ENCODE results near the gene CD80. TPM values are rescaled to one million over a fixed set of nuclear protein-coding genes. Genes with fewer than 3 reads are reported as not detected.
A peak's percentile ranks its signal among the peaks of the same experiment; 100 is the strongest.

The CD80 gene
- polyA plus RNA-seq, 1 donor from 2014 or later = 9.3 TPM

DNA sequence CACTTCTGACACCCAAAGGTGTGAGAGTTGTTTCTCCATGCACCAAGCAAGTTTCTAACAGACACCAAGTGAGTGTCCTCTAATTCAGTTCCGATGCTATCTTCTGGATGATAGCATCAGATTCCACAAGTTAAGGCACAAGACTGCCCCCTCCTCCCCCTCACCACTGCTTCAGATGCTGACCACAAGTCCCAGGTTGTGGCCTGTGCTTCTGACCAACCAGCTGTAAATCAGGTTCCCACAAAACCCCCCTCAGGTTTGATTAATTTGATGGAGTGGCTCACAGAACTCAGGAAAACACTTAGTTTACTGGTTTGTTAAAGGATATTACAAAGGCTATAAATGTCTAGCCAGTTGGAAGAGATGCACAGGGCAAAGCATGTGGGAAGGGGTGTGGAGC, 31.3 kb upstream of the CD80 start:
- peaks cover 0 to 2% (median 0%) of the 10 kb centered on the region in 3 donors for H3K9me3 Mint-ChIP-seq
- no peak overlapping the region for H3K27ac Mint-ChIP-seq
- no peaks in the 10 kb centered on the region for H3K27me3 Mint-ChIP-seq
- H3K4me1 Mint-ChIP-seq = peaks cover 16 to 31% (median 25%) of the 10 kb centered on the region in 3 donors
- H3K36me3 Mint-ChIP-seq = peaks cover 8% of the 10 kb centered on the region
- H3K4me3 Mint-ChIP-seq = no peak overlapping the region

DNA sequence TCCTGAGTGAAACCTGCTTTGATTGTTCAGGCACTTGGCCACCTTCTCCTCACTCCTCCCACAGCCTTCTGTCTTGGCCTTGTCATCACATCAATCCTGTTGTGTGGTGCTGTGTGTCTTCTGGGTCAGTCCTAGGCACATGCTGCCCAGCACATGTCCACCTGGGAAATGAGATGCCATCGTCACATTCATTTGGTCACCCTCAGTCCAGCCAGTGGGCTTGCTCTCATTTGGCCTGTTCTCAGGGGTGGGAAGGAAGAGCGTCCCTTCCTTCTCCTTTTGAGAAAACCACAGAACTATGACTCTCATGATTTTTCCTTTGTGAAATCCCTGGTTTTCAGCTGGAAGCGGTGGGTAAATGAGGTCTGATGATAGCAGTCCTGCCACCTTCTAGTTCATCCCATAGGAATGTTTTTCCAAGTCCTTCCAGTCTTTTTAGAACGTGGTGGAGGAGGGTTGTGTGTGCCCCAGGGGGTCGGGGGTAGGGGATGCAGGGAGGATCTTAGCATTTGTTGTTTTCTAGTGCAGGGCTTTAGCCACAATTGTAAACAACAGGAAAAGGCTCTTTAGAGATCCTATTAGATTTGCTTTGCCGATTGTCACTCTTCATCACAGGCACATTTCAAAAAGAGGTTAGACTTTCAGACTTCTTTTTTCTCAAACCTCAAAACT, 29.8 kb upstream of the CD80 start:
- Mint-ChIP-seq H3K4me3 (peak overlapping the region in 2 of 4 donors; percentile 19 to 20), H3K36me3 (peaks cover 8% of the 10 kb centered on the region), H3K9me3 (peaks cover 0 to 2% (median 0%) of the 10 kb centered on the region in 3 donors), H3K27me3 (no peaks in the 10 kb centered on the region), H3K4me1 (peaks cover 16 to 29% (median 25%) of the 10 kb centered on the region in 3 donors), H3K27ac (peak overlapping the region in 2 of 3 donors; percentile 16 to 40)

DNA sequence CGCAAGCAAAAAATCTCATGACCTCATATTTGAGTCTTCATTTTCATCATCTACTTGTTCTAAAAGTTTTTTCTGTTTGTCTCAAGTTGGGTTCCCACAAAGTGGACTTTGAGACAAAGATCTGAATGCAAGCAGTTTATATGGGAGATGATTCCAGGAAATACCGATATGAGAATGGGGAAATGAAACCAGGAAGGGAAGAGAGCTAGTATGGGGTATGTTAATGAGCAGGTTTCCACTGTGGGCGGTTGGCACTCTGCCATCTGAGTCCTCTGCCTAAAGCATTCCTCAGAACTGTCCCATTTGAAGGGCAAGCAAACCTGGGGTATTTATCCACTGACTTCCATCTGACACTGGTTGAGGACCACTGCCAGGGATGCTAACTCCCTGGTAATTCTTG, 28.7 kb upstream of the CD80 start:
- Mint-ChIP-seq H3K4me3 (peak overlapping the region in 2 of 4 donors; percentile 10 to 77), H3K36me3 (peaks cover 8% of the 10 kb centered on the region), H3K27me3 (no peaks in the 10 kb centered on the region), H3K9me3 (peaks cover 0 to 2% (median 0%) of the 10 kb centered on the region in 3 donors), H3K4me1 (peaks cover 16 to 29% (median 25%) of the 10 kb centered on the region in 3 donors), H3K27ac (peak overlapping the region in 1 of 3 donors; percentile 83)

DNA sequence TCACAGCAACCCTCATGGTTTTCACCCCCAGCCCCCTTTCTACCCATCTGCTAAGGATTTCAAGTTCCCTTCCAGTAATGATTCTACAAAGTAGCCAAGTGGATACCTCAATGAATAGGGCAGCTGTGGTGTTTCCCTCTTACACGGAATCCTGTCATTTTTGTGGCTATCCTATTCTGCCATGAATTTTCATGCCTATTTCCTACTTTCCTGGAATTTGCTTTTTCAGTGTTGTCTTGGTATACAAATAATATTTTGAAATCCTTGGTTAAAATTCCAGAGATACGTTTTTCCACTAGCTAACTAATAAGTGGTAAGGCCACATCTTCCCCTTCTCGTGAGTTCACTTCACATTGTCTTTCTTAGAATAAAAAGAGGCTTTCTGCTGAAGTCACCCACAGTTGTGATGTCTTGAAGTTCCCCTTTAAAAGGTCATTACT, 27.3 kb upstream of the CD80 start:
- H3K36me3 Mint-ChIP-seq = peaks cover 8% of the 10 kb centered on the region
- H3K27ac Mint-ChIP-seq = peak overlapping the region in 1 of 3 donors; percentile 2
- H3K27me3 Mint-ChIP-seq = no peaks in the 10 kb centered on the region
- H3K4me1 Mint-ChIP-seq = peaks cover 20 to 38% (median 33%) of the 10 kb centered on the region in 3 donors
- H3K4me3 Mint-ChIP-seq = peak overlapping the region in 1 of 4 donors; percentile 15
- peaks cover 0 to 2% (median 0%) of the 10 kb centered on the region in 3 donors for H3K9me3 Mint-ChIP-seq

DNA sequence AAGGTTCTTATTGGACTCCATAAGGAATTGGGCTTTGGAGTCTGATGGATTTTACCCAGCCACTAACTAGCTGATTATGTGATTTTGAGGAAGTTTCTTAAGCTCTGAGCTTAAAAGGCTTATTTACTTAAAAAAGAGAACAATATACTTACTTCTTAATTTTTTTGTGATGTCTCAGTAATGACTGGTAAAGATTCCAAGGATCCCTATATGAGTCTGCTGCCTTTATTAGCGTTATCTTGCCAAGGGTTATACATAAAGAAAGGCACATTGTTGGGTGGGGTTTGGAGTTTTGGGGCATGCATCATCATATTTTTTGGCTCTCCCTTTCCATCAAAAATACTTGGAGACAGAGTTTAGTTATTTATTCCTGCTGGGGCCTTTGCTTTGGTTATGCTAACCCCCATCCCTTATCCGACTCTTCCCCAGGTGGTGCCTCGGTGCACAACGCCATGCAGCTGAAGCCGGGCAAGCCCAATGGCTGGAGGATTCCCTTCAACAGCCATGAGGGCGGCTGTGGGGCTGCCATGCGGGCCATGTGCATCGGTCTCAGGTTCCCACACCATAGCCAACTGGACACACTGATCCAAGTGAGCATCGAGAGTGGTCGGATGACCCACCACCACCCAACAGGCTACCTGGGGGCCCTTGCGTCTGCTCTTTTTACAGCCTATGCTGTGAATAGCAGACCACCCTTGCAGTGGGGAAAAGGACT, 26.6 kb upstream of the CD80 start:
- peaks cover 8% of the 10 kb centered on the region for H3K36me3 Mint-ChIP-seq
- H3K4me3 Mint-ChIP-seq = peak overlapping the region in 1 of 4 donors; percentile 15
- H3K27ac Mint-ChIP-seq = peak overlapping the region in 1 of 3 donors; percentile 2
- H3K27me3 Mint-ChIP-seq = no peaks in the 10 kb centered on the region
- H3K4me1 Mint-ChIP-seq = peaks cover 23 to 45% (median 38%) of the 10 kb centered on the region in 3 donors
- H3K9me3 Mint-ChIP-seq = peaks cover 0 to 2% (median 0%) of the 10 kb centered on the region in 3 donors

DNA sequence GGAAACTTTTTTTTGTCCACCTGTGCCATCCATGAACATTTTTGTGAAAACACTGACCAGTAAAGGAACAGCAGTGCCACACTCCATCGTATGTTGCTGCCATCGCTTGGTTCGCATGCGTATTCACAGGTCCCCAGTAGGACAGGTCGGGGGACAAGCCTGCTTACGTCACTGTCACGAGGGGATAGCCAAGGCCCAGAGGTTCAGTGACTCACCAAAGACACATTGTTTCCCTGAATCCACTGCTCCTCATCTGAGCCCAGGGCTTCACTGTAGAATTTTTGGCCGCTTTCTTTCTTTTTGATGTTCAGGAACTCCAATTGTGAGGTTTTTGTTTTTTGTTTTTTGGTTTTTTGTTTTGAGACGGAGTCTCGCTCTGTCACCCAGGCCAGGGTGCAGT, 25.8 kb upstream of the CD80 start:
- peaks cover 27 to 49% (median 44%) of the 10 kb centered on the region in 3 donors for H3K4me1 Mint-ChIP-seq
- H3K4me3 Mint-ChIP-seq = peak overlapping the region in 1 of 4 donors; percentile 54
- peaks cover 6% of the 10 kb centered on the region for H3K36me3 Mint-ChIP-seq
- peaks cover 0 to 2% (median 0%) of the 10 kb centered on the region in 3 donors for H3K9me3 Mint-ChIP-seq
- H3K27me3 Mint-ChIP-seq = no peaks in the 10 kb centered on the region
- no peak overlapping the region for H3K27ac Mint-ChIP-seq

DNA sequence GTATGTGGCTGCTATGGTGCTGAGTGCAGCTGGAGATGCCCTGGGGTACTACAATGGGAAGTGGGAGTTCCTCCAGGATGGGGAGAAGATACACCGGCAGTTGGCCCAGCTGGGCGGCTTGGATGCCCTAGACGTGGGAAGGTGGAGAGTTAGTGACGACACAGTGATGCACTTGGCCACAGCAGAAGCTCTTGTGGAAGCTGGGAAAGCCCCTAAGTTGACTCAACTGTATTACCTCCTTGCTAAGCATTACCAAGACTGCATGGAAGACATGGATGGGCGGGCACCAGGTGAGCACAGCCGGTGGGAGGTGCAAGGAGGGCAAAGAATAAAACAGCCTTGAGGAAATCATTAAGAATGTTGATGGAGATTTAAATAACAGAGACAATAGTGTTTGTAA, 22.8 kb upstream of the CD80 start:
- Mint-ChIP-seq H3K9me3 (no peaks in the 10 kb centered on the region), H3K36me3 (no peaks in the 10 kb centered on the region), H3K27ac (peak overlapping the region; percentile 80 to 99 (median 84)), H3K4me1 (peaks cover 12 to 40% (median 31%) of the 10 kb centered on the region in 3 donors), H3K27me3 (no peaks in the 10 kb centered on the region), H3K4me3 (peak overlapping the region in 1 of 4 donors; percentile 96)

DNA sequence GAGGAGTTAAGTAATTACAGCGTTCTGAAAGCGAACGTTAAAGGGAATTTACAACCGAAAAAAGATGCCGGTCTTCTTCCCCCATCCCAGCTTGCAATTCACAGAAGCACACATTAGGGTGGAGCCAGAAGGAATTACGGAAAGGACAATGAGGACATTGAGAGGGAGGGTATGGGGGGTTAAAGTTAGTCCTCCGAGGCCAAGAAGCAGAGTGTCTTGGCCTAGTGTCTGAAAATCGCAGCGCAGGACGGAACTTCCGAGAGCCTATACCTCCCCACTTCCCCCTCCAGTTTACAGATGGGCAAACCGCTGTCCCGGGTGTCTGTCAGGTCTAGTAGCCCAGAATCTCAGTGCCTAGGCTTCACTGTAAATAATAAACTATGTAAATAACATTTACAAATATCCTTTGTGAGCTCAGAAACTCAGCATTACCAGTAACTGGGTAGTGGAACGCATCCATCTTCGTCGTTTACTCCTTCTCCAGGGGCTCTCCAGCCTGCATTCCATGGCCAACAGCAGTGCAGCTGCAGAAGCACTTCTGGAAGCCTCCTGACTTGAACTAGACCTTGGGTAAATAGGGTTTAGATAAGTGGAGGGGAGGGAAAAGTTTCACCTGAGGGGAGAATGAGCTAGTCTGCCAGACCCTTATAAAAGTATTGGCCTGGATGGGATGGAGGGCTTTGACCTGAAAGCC, 20.8 kb upstream of the CD80 start:
- Mint-ChIP-seq H3K27me3 (no peaks in the 10 kb centered on the region), H3K27ac (peak overlapping the region; percentile 99 to 100 (median 99)), H3K4me3 (peak overlapping the region; percentile 96 to 100 (median 97)), H3K36me3 (no peaks in the 10 kb centered on the region), H3K9me3 (no peaks in the 10 kb centered on the region), H3K4me1 (peaks cover 12 to 36% (median 26%) of the 10 kb centered on the region in 3 donors)

DNA sequence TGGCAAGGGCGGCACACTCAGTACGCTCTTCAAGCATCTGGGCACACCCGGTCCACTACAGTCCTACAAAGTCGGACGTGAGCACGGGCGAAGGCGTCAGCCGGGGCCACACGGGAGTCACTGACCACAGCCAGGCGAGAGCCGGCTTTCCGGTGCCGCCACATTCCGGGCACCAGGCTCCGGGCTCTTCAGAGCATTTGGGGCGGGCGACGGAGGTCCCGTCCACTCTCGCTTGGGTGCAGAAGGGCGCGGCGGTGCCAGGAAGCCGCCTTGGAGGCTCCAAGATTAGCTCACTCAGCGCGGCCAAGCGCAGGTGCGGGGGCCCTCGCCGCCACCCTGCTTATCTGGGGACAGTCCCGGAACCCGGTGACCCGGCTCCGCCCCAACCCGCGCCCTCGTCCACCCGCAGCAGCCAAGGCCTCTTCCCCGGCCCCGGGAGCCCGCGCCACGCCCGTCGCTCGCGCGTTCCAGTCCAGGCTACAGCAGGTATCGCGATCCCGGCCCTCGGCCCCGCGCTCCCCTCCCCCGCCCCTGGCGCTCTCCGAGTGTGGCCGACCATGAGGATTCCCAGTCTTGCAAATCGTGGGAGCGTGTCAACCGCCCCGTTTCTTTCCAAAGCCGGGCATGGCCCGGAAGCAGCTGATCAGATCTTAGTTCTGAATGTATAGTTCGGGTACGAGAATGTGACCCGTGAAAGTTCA, 20.1 kb upstream of the CD80 start, which contains the start of gene ADPRH:
TSS of gene ADPRH (plus strand) at position 127 of the 701 bp plus-strand sequence. CDS start 2,678 bp downstream, outside the sequence.
- Mint-ChIP-seq H3K9me3 (no peaks in the 10 kb centered on the region), H3K27ac (peak within 1 kb of the TSS; percentile 99 to 100 (median 99)), H3K27me3 (no peaks in the 10 kb centered on the region), H3K4me1 (peaks cover 12 to 36% (median 26%) of the 10 kb centered on the region in 3 donors), H3K36me3 (no peaks in the 10 kb centered on the region), H3K4me3 (peak within 1 kb of the TSS; percentile 96 to 100 (median 97))

DNA sequence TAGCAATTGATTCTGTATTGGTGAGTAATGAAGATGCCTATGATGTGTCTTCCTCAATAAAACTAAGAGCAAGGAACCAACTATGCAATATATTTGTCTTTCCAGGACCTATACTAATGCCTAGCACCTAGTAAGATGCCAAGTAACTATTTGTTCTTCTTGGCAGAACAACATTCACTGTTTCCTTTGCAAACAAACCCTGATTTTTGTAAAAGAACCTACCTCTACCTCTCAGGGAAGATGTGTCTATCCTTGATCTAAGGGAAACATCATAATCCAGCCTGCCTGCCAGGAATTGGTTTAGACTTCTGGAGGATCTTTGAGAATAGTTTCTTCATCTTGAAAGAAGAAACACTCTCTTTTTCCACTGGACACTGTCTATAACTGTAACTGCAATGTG, 16.1 kb upstream of the CD80 start:
- Mint-ChIP-seq H3K9me3 (no peaks in the 10 kb centered on the region), H3K27me3 (no peaks in the 10 kb centered on the region), H3K4me1 (peaks cover 5 to 19% (median 8%) of the 10 kb centered on the region in 3 donors), H3K4me3 (no peak overlapping the region), H3K36me3 (no peaks in the 10 kb centered on the region), H3K27ac (no peak overlapping the region)

DNA sequence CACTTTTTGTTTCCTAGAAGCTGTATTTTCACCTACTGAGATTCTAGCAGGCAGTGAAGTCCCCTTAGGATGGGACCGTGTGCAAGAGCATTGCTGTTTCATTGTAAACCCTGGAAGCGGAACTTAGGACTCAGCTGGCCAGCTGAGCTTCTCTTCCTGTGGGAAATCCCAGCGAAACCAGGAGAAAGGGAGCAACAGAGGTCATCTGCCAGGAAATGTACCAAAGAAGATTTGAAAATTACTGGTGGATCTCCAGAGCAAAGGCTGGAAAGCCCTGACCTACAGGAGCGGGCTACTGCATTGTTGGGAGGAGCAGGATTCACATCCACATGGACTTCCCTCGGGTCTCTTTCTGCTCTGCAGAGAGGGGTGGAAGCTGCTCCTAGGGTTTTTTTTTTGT, 12.3 kb upstream of the CD80 start:
- H3K36me3 Mint-ChIP-seq = no peaks in the 10 kb centered on the region
- H3K9me3 Mint-ChIP-seq = no peaks in the 10 kb centered on the region
- H3K4me3 Mint-ChIP-seq = no peak overlapping the region
- H3K27ac Mint-ChIP-seq = no peak overlapping the region
- H3K4me1 Mint-ChIP-seq = peaks cover 4 to 9% (median 5%) of the 10 kb centered on the region in 3 donors
- H3K27me3 Mint-ChIP-seq = no peaks in the 10 kb centered on the region

DNA sequence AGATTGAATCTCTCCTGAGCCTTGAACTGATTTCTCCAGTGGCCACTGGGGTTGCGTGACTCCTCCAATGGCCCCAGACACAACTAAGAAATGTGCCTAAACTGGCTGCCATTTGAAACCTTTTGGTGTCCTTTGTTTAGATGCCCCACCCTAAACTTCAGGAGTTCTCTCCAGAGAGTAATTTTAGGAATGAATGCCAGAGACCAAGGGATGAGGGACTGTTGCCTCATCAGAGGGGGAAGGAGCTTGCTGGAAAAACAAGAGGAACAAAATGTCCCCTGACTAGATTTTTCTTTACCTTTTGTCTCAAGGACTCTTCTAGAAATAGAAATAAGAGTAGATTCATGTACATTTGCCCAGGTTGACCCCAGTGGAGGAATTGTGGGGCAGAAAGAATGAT, 11.8 kb upstream of the CD80 start:
- Mint-ChIP-seq H3K4me3 (no peak overlapping the region), H3K4me1 (peaks cover 6 to 12% (median 7%) of the 10 kb centered on the region in 3 donors), H3K27me3 (no peaks in the 10 kb centered on the region), H3K27ac (no peak overlapping the region), H3K36me3 (no peaks in the 10 kb centered on the region), H3K9me3 (no peaks in the 10 kb centered on the region)

DNA sequence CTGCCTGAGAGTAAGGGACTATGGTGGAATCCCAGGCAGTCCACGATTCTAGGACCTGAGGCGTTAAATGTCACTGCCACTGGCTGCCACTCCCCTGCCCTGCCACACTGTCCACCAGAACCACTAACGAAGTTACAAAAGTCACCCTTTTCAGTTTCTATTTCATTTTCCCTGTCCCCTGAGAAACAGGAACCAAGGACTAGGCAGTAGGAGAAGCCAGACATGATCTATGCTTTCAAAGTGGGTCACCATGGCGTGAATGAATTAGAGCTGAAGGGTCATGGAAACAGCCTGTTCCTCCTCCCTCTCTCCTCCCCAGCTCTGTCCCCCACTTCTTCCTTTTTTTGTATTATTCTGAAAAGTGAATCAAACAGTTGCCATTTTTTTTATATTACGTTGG, 10.8 kb upstream of the CD80 start:
- H3K4me3 Mint-ChIP-seq = peak overlapping the region in 3 of 4 donors; percentile 20 to 45 (median 43)
- no peak overlapping the region for H3K27ac Mint-ChIP-seq
- H3K9me3 Mint-ChIP-seq = no peaks in the 10 kb centered on the region
- H3K27me3 Mint-ChIP-seq = no peaks in the 10 kb centered on the region
- H3K36me3 Mint-ChIP-seq = no peaks in the 10 kb centered on the region
- peaks cover 8 to 18% (median 10%) of the 10 kb centered on the region in 3 donors for H3K4me1 Mint-ChIP-seq

DNA sequence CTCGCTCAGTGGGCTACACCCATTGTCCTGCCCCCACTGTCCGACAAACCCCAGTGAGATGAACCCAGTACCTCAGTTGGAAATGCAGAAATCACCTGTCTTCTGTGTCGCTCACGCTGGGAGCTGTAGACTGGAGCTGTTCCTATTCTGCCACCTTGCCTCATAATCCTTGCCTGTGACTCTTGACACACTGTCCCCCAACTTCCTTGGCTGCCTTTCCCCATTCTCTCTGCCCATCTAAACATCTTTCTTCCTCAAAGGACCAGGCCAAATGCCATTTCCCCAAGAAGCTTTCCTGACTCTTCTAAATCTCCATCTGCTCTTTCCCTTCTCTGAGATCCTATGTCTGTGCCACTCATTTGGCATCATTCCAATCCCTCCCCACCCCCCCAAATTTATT, 9.7 kb upstream of the CD80 start:
- Mint-ChIP-seq H3K9me3 (no peaks in the 10 kb centered on the region), H3K27me3 (no peaks in the 10 kb centered on the region), H3K4me3 (peak overlapping the region in 1 of 4 donors; percentile 20), H3K27ac (peak overlapping the region in 1 of 3 donors; percentile 3), H3K4me1 (peaks cover 10 to 18% (median 12%) of the 10 kb centered on the region in 3 donors), H3K36me3 (no peaks in the 10 kb centered on the region)
